Upper lobe of right lung (tissue), 1 donor: Measurements from ENCODE around the gene CDRT4. TPM values are rescaled to one million over a fixed set of nuclear protein-coding genes. Genes with fewer than 3 reads are reported as not detected.

ENCODE experiments used
- ATAC-seq: fragments of 200-7000 bp; cut with Tn5 transposase; one replicate; pipeline ENCODE4 v1.9.1; 2020; ENCODE audit warnings: mild to moderate bottlenecking, moderate library complexity
- DNase-seq: peaks from one replicate; pipeline ENCODE4 v3.0.0-alpha.2; 2020
- H3K27ac ChIP-seq: fragments of 200-600 bp; one replicate; pipeline ENCODE4 v1.8.0; 2022
- H3K27me3 ChIP-seq: fragments of 200-600 bp; one replicate; pipeline ENCODE4 v1.8.0; 2022; ENCODE audit warnings: mild to moderate bottlenecking
- H3K36me3 ChIP-seq: fragments of 200-600 bp; one replicate; pipeline ENCODE4 v1.8.0; 2022
- H3K4me1 ChIP-seq: fragments of 200-600 bp; one replicate; pipeline ENCODE4 v1.8.0; 2022
- H3K4me3 ChIP-seq: fragments of 200-600 bp; one replicate; pipeline ENCODE4 v1.8.0; 2022; ENCODE audit warnings: mild to moderate bottlenecking
- H3K9me3 ChIP-seq: fragments of 200-600 bp; one replicate; pipeline ENCODE4 v1.8.0; 2022
- intact Hi-C: fragments of 100-400 bp; cut with DNase I; formaldehyde crosslinking; loops from one replicate; pipeline ENCODE4 v1.11.0; 2022
- total RNA-seq: library from RNA; stranded (reverse); fragmentation: NEBNext Ultra II Directional; extraction: Animal tissue kit (Norgen Biotek cat#: 25700); gene quantifications from one replicate; pipeline ENCODE4 v1.2.1, GENCODE V29; 2021
- TF ChIP-seq, protein P1 (sequence below): fragments of 200-600 bp; IDR thresholded peaks from one replicate; pipeline ENCODE4 v1.8.0; 2022; ENCODE audit warnings: antibody characterized with exemption
- donor health status: DM: no; HTN: yes; CAD: no; lungs with severe emphysema.

CDRT4 gene
- total RNA-seq, 1 donor from 2014 or later = 9.0 TPM

GRCh38 chr17:15472891-15473290 lies 5.5 kb upstream of the CDRT4 start:
- Histone ChIP-seq H3K9me3 (no peaks in the 10 kb centered on the region), H3K4me3 (no peak overlapping the region), H3K36me3 (no peaks in the 10 kb centered on the region), H3K27ac (no peak overlapping the region), H3K4me1 (no peaks in the 10 kb centered on the region), H3K27me3 (no peaks in the 10 kb centered on the region)
- ATAC-seq (no peak), DNase-seq (no peak)
- TF ChIP-seq, protein P1, sequence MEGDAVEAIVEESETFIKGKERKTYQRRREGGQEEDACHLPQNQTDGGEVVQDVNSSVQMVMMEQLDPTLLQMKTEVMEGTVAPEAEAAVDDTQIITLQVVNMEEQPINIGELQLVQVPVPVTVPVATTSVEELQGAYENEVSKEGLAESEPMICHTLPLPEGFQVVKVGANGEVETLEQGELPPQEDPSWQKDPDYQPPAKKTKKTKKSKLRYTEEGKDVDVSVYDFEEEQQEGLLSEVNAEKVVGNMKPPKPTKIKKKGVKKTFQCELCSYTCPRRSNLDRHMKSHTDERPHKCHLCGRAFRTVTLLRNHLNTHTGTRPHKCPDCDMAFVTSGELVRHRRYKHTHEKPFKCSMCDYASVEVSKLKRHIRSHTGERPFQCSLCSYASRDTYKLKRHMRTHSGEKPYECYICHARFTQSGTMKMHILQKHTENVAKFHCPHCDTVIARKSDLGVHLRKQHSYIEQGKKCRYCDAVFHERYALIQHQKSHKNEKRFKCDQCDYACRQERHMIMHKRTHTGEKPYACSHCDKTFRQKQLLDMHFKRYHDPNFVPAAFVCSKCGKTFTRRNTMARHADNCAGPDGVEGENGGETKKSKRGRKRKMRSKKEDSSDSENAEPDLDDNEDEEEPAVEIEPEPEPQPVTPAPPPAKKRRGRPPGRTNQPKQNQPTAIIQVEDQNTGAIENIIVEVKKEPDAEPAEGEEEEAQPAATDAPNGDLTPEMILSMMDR = no peak
- intact Hi-C loops = no loop called here

DNA sequence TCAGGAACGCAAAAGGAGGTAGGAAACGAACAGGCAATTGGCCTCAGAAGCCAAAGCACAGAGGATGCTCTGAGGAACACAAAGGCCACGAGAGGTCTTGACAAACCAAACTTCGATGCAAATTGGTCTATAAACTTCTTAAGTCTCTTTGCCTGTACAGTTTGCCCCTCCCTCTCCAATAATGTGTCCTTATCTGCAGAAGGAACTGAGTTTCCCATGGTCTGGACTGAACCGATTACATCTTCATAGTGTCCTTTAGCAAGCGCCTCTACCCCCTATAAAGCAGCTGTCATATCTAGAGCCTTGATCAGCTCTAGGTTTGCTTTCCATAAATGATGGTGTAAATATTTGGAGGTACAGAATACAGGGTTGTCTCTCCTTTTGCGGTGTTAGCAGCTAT lies 3.1 kb upstream of the CDRT4 start:
- DNase-seq (no peak), ATAC-seq (no peak)
- H3K36me3 ChIP-seq = no peaks in the 10 kb centered on the region
- no peaks in the 10 kb centered on the region for H3K27me3 ChIP-seq
- no peak overlapping the region for H3K4me3 ChIP-seq
- TF ChIP-seq, protein P1 = no peak
- intact Hi-C loops = no loop called here
- no peaks in the 10 kb centered on the region for H3K4me1 ChIP-seq
- no peaks in the 10 kb centered on the region for H3K9me3 ChIP-seq
- H3K27ac ChIP-seq = no peak overlapping the region

GRCh38 chr17:15469260-15469659 lies 1.8 kb upstream of the CDRT4 start:
- Histone ChIP-seq H3K4me3 (no peak overlapping the region), H3K9me3 (no peaks in the 10 kb centered on the region), H3K4me1 (peaks cover 3% of the 10 kb centered on the region), H3K36me3 (no peaks in the 10 kb centered on the region), H3K27ac (no peak overlapping the region), H3K27me3 (no peaks in the 10 kb centered on the region)
- intact Hi-C loops = no loop called here
- no peak for ATAC-seq
- no peak for DNase-seq
- TF ChIP-seq, protein P1 = no peak

GRCh38 chr17:15468126-15468525 lies 705 bp upstream of the CDRT4 start:
- Histone ChIP-seq H3K9me3 (no peaks in the 10 kb centered on the region), H3K36me3 (no peaks in the 10 kb centered on the region), H3K4me3 (no peak overlapping the region), H3K27ac (no peak overlapping the region), H3K27me3 (no peaks in the 10 kb centered on the region), H3K4me1 (peaks cover 14% of the 10 kb centered on the region)
- ATAC-seq (no peak), DNase-seq (no peak)
- TF ChIP-seq, protein P1 = no peak
- intact Hi-C loops = no loop called here

DNA sequence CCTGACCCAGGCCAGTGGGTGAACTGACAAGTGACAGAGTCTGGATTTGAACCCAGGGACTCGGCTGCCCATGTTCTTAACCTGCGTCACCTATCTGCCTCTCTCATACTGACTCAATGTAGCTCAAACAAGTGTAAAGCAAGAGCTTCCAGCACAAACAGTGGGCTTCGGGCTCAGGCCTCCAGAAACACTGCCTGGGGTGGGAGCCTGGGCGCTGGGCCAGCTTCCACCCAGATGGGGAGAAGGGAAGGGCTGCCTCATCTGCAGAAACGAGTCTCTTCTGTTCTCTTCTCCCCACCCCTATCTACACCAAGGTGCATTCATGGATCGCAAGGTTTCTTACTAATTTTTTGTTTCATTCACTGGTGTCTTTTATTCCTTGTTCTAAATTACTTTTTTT lies 1.3 kb downstream of the CDRT4 start:
- DNase-seq (no peak), ATAC-seq (no peak)
- Histone ChIP-seq H3K9me3 (no peaks in the 10 kb centered on the region), H3K4me3 (no peak overlapping the region), H3K27ac (no peak overlapping the region), H3K4me1 (peaks cover 20% of the 10 kb centered on the region), H3K27me3 (no peaks in the 10 kb centered on the region), H3K36me3 (no peaks in the 10 kb centered on the region)
- intact Hi-C loops = no loop called here
- TF ChIP-seq, protein P1 = no peak

DNA sequence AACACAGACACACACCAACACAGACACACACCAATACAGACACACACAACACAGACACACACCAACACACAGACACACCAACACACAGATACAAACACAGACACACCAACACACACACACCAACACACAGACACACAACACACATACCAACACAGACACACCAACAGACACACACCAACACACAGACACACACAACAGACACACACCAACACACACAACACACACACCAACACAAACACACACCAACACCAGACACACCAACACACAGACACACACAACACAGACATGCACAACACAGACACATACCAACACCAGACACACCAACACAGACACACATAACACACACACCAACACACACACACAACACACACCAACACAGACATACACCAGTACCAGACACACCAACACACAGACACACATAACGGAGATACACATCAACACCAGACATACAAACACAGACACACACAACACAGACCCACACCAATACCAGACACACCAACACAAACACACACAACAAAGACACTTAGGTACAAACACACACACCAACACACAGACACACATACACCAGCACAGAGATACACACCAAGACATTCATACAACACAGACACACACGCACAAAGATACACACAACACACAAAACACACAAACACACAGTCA lies 2.2 kb downstream of the CDRT4 start:
- intact Hi-C loops = no loop called here
- TF ChIP-seq, protein P1 = no peak
- Histone ChIP-seq H3K36me3 (no peaks in the 10 kb centered on the region), H3K4me1 (peaks cover 20% of the 10 kb centered on the region), H3K9me3 (no peaks in the 10 kb centered on the region), H3K27me3 (no peaks in the 10 kb centered on the region), H3K4me3 (no peak overlapping the region), H3K27ac (no peak overlapping the region)
- DNase-seq = no peak
- ATAC-seq = no peak
